ENCODE data around the gene TMEM120B. TPM values are rescaled to one million over a fixed set of nuclear protein-coding genes. Genes with fewer than 3 reads are reported as not detected.

TMEM120B gene
- polyA plus RNA-seq, 3 donors, result 6.1 to 10.6 (median 8.3) TPM

DNA sequence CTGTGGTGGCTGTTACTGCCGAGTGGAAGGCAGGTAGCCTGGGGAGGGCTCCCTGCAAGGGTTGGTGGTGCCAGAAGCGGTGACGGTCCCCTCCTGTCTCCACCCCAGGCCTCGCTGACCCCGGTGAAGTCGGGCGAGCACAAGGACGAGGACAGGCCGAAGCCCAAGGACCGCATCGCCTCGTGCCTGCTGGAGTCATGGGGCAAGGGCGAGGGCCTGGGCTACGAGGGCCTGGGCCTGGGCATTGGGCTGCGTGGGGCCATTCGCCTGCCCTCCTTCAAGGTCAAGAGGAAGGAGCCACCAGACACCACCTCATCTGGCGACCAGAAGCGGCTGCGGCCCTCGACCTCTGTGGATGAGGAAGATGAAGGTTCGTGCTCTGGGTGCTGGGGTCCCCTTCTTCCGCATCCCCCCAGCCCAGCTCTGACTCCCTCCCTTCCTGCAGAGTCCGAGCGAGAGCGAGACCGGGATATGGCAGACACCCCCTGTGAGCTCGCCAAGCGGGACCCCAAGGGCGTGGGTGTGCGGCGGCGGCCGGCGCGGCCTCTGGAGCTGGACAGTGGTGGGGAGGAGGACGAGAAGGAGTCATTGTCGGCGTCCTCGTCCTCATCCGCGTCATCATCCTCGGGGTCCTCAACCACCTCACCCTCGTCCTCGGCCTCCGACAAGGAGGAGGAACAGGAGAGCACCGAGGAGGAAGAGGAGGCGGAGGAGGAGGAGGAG is 104.5 kb downstream of the TMEM120B start:
- no peak overlapping the region for H3K27ac ChIP-seq (ENCODE audit: low read depth, low read length)
- WGBS, 3 donors, result 94 to 96% (median 94%) methylated on average over 34 to 47 of the region's 47 CpGs

DNA sequence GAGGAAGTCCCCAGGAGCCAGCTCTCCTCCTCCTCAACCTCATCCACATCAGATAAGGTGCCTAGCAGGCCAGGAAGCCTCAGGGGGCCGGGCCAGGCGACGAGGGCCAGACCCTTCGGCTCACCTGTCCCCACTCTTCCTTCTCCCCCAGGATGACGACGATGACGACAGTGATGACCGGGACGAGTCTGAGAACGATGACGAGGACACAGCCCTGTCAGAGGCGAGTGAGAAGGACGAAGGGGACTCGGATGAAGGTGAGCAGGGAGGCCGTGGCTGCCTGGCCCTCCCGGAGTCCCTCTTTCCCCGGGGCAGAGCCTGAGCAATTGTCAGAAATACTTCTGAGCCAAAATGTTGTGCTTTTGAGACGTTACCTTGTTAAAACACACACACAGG is 105.1 kb downstream of the TMEM120B start:
- 92 to 94% (median 94%) methylated on average over 14 to 18 of the region's 18 CpGs for WGBS, 3 donors
- no peak overlapping the region for H3K27ac ChIP-seq (ENCODE audit: low read depth, low read length)

DNA sequence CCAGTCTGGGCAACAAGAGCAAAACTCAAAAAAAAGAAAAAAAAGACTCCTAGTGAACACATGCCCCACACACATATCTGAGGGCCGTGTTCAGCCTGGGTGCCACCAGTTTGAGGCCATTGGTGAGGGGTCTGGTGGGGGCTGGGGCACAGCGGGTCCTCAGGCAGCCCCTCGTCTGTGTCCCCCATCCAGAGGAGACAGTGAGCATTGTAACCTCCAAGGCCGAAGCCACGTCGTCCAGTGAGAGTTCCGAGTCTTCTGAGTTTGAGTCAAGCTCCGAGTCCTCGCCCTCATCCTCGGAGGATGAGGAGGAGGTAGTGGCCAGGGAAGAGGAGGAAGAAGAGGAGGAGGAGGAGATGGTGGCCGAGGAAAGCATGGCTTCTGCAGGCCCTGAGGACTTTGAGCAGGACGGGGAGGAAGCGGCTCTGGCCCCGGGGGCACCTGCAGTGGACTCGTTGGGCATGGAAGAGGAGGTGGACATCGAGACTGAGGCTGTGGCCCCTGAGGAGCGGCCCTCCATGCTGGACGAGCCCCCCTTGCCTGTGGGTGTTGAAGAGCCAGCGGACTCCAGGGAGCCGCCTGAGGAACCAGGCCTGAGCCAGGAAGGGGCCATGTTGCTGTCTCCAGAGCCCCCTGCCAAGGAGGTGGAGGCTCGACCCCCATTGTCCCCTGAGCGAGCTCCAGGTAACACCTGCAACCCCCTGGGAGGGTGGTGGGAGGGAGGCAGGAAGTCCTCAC is 106.8 kb downstream of the TMEM120B start:
- no peak overlapping the region for H3K27ac ChIP-seq (ENCODE audit: low read depth, low read length)
- 90 to 93% (median 91%) methylated on average over 22 of the region's 22 CpGs for WGBS, 3 donors

DNA sequence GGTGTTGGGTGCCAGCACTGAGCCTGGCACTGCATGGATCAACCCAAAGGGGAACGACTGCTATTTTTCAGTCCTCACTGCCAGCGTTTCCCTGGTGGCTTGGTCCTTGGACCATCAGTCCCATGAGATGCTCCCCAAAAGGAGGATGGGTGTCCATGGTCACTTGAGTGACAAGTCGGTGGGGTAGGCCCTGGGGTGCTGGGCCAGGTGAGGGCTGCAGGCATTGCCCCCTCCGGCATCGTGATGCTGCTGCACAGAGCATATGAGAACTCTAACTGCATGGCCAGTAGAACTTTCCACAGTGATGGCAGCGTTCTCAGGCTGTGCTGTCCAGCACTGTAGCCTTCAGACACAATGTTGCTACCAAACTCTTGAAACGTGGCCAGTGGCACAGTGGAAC is 107.5 kb downstream of the TMEM120B start:
- 82 to 92% (median 89%) methylated on average over 7 of the region's 7 CpGs for WGBS, 3 donors
- H3K27ac ChIP-seq (ENCODE audit: low read depth, low read length), result no peak overlapping the region

DNA sequence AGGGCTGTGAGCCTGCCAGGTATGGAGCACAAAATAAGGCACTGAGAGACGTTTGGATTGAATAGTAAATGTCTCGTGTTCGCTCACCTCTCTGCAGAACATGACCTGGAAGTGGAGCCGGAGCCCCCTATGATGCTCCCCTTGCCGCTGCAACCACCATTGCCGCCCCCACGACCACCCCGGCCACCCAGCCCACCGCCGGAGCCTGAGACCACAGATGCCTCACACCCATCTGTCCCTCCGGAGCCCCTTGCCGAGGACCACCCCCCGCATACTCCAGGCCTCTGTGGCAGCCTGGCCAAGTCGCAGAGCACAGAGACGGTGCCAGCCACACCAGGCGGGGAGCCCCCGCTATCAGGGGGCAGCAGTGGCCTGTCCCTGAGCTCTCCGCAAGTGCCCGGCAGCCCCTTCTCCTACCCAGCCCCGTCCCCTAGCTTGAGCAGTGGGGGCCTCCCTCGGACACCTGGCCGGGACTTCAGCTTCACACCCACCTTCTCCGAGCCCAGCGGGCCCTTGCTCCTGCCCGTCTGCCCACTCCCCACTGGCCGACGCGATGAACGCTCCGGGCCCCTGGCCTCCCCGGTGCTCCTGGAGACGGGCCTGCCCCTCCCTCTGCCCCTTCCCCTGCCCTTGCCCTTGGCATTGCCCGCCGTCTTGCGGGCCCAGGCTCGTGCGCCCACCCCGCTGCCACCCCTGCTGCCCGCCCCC is 110.0 kb downstream of the TMEM120B start:
- no peak overlapping the region for H3K27ac ChIP-seq (ENCODE audit: low read depth, low read length)
- 93 to 96% (median 94%) methylated on average over 27 to 39 of the region's 39 CpGs for WGBS, 3 donors

DNA sequence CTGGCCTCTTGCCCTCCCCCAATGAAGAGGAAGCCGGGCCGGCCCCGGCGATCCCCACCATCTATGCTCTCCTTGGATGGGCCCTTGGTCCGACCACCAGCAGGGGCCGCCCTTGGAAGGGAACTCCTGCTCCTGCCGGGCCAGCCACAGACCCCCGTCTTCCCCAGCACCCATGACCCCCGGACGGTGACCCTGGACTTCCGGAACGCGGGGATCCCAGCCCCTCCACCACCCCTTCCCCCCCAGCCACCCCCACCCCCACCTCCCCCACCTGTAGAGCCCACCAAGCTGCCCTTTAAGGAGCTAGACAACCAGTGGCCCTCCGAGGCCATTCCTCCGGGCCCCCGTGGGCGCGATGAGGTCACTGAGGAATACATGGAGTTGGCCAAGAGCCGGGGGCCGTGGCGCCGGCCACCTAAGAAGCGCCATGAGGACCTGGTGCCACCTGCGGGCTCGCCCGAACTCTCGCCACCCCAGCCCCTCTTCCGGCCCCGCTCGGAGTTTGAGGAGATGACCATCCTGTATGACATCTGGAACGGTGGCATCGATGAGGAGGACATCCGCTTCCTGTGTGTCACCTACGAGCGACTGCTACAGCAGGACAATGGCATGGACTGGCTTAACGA is 110.7 kb downstream of the TMEM120B start:
- 85 to 90% (median 86%) methylated on average over 33 to 36 of the region's 36 CpGs for WGBS, 3 donors
- no peak overlapping the region for H3K27ac ChIP-seq (ENCODE audit: low read depth, low read length)

DNA sequence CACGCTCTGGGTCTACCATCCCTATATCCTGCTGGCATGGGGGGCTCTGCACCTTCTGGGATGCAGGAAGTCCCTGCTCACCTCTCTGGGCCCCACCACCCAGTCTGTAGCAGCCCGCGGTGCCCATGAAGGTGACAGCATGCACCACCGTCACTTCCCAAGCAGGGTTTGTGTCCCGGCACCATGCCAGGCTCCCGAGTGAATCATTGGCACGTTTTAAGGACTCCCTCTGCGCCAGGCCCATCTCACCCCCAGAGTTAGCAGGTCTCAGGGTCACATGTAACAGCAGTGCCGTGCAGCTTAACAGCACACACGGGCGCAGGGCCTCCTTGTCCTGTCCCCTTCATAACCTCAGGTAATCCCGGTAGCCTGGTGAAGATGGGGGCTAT is 111.2 kb downstream of the TMEM120B start:
- 80 to 82% (median 81%) methylated on average over 12 of the region's 12 CpGs for WGBS, 3 donors
- H3K27ac ChIP-seq (ENCODE audit: low read depth, low read length), result no peak overlapping the region

DNA sequence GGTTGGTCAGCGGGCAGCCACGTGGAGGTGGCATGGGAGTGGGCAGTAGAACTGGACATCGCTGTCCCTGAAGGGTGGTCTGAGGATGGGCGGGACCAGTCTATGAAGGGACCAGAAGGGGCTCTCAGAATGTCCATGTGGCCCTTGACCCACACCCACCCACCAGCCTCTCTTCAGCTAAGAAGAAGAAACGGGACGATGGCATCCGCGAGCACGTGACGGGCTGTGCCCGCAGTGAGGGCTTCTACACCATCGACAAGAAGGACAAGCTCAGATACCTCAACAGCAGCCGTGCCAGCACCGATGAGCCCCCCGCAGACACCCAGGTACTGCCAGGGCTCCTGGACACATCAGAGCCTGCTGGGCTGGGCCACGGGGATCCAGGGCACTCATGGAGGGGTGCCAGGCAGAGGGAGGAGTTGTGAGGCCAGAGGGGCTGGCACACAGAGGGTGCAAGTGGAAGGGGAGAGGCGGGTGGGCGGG is 112.5 kb downstream of the TMEM120B start:
- 92 to 93% (median 92%) methylated on average over 18 of the region's 18 CpGs for WGBS, 3 donors
- no peak overlapping the region for H3K27ac ChIP-seq (ENCODE audit: low read depth, low read length)

DNA sequence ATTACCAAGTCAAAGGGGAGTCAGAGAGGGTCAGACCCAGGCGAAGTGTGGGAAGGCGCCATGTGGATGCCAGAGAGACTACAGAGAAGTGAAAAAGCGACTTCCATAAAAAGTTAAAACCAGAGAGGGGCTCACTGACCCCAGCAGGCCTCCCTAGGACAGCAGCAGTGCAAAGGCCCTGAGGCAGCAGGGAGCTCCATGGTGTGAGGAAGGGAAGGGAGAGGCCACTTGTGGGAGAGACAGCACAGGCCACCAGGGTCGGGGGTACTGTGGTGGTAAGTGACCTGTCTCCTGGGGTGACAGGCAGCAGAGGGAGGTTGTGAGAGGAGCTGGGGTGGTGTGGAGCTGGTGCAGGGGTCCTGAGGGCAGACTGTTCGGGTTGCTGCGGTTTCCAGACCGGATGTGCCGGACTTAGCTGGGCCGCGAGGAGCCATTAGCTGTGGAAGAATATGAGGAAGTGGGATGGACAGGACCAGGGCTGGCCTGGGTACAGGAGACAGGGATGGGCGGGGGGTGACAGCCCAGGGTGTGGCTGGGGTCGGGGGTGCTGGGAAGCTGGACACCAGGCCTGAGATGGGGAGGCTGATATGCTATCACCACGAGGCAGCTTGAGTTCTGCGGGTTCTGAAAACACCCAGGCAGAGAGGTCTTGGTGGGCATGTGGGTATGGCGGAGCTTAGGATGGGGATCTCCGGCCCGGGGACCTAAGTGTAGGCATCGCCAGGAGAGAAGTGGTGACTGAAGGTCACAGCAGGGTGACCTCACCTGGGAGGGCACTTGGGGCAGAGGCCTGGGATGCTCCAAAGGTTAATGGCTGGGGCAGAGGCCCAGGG is 114.0 kb downstream of the TMEM120B start:
- 84 to 90% (median 87%) methylated on average over 18 of the region's 18 CpGs for WGBS, 3 donors

DNA sequence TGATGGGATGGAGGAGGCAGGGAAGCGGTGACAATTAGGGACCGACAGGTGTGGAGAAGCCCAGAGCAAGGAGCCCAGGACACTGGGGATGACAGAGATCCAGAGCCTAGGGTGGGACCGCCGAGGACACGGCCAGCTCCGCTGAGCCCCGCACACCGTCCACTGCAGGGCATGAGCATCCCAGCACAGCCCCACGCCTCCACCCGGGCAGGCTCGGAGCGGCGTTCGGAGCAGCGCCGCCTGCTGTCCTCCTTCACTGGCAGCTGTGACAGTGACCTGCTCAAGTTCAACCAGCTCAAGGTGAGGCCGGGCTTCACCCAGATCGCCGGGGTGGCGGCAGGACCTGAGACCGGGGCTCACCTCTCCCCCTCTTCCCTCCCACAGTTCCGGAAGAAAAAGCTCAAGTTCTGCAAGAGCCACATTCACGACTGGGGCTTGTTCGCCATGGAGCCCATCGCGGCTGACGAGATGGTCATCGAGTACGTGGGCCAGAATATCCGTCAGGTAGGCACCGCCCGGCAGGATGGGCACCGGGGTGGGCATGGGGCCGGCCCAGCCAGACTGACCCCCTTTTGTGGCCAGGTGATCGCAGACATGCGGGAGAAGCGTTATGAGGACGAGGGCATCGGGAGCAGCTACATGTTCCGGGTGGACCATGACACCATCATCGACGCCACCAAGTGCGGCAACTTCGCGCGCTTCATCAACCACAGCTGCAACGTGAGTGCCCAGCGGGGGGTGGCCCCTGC is 115.0 kb downstream of the TMEM120B start:
- WGBS, 3 donors, result 93 to 96% (median 94%) methylated on average over 48 of the region's 48 CpGs
- no peak overlapping the region for H3K27ac ChIP-seq (ENCODE audit: low read depth, low read length)

More for the DNA sequence above, 114.0 kb downstream of the TMEM120B start:
- H3K27ac ChIP-seq (ENCODE audit: low read depth, low read length), result no peak overlapping the region

DNA sequence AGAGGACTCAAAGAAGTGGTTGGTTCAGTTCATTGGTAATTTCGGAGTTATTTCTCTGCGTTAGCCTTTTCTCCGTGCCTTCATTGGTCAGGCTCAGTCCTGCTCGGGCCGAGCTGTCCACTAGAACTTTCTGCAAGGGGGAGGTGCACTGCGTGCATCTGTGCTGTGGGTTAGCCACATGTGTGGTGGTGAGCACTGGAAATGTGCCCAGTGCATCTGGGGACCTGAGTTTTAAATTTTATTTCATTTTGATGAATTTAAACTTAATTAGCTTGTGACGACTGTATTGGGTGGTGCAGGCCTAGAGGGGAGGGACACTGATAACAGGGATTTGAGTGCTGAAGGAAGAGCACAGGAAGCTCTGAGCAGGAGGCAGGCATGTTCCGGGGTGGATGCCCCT is 115.8 kb downstream of the TMEM120B start:
- 91 to 95% (median 92%) methylated on average over 8 of the region's 8 CpGs for WGBS, 3 donors

DNA sequence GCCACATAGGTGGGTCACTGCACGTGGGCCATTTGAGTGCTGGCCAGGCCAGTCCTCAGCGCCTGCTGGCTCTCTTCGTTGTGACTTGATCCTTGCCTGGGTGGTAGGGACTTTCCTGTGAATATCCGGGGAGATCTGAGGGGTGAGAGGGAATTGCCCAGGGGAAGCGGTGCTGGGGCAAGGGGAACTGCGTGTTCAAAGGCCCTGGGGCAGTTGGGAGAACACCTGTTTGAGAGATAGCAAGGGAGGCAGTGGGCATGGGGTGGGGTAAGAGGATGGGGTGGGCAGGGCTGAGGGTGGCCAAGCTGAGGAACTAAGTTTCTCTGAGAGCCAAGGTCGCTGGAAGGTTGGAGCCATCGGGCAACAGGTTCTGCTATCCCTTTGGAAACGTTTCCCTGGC is 116.3 kb downstream of the TMEM120B start:
- 85 to 92% (median 90%) methylated on average over 9 of the region's 9 CpGs for WGBS, 3 donors

More for the DNA sequence above, 115.8 kb downstream of the TMEM120B start:
- H3K27ac ChIP-seq (ENCODE audit: low read depth, low read length), result no peak overlapping the region

DNA sequence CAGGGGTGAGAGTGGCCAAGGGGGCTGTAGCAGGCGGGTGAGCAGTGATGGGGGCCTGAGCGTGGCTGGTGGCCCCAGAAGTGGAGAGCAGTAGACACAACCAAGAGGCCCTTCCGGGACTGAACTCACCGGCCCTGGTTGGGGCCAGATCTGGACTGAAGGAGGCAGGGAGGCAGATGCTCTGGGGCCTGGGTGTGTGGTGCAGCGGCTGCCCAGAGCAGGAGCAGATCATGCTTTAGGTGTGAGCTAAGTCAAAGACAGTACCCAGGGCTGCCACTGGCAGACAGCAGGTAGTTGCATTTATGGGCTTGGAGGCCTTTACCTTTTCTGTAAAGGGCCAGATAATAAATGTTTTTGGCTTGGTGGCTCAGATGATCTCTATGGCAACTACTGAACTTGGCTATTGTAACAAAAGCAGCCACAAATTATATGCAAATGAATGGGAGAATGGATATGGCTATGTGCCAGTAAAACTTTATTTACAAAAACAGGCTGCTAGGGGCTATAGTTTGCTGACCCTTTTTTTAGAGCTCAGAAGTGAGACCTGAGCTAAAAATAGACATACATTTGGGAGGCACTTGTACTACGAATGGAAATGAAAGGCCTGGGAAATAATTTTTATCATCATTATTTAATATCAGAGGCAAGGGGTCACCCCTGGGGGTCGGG is 116.8 kb downstream of the TMEM120B start:
- WGBS, 3 donors, result 84 to 88% (median 85%) methylated on average over 7 of the region's 7 CpGs

More for the DNA sequence above, 116.3 kb downstream of the TMEM120B start:
- no peak overlapping the region for H3K27ac ChIP-seq (ENCODE audit: low read depth, low read length)

DNA sequence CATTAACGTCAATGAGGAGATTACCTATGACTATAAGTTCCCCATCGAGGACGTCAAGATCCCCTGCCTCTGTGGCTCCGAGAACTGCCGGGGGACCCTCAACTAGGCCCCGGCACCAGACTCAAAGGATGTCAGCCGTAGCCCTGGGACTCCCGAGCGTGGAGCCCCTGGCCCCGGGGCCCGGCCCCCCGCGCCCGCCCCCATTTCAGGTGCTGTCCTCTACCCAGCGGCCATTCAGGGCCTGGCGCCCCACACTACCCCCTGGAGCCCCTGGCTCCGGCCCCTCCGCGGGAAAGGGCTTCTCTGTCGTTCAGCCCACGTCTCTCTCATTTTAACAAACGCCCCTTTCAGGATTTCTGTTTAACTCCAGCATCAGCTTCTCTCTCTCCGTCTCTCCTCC is 117.6 kb downstream of the TMEM120B start:
- no peak overlapping the region for H3K27ac ChIP-seq (ENCODE audit: low read depth, low read length)
- WGBS, 3 donors, result 88 to 92% (median 92%) methylated on average over 22 to 23 of the region's 23 CpGs

More for the DNA sequence above, 116.8 kb downstream of the TMEM120B start:
- no peak overlapping the region for H3K27ac ChIP-seq (ENCODE audit: low read depth, low read length)

DNA sequence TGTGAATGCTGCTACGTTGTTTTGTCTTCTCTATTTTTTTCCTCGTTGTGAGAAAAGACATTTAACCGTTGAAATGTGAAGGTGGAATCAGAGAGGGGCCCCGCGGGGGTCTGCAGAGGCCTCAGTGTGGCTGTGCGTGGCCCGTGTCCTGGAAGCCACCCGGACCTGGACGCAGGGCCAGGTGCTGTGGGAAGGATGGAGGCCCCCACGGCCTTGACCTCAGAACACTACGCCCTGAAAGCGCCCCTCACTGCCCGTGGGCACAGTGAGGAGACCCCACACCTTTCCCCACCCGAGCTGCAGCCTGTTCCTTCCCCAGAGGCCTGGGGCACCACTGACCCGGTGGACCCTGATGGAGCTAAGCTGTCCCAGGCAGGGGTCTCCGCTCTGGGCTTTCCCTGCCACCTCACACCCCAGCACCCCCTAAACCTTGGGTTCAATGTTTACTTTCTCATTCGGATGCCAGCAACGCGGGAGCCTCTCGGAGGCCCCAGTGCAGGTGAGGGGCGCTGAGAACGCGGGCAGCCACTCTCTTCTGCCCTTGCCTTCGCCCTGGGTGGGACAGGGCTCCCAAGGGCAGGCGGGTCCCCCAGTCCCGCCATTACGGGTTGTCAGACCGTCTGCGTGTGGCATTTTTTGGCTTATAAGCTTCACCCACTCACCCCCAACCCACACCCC is 118.2 kb downstream of the TMEM120B start:
- WGBS, 3 donors, result 90 to 91% (median 90%) methylated on average over 29 of the region's 29 CpGs
- H3K27ac ChIP-seq (ENCODE audit: low read depth, low read length), result no peak overlapping the region
